NT2/D1 (cell line): ENCODE data around the gene SPEM1.

ENCODE experiments used
- DNase-seq: peaks from one replicate; pipeline ENCODE4 v3.0.0-alpha.2; 2011; ENCODE audit warnings: low read depth, low spot score
- H3K27me3 ChIP-seq: 2 replicates; pipeline ENCODE4 v1.6.0; 2011; ENCODE audit warnings: mild to moderate bottlenecking; ENCODE audit not compliant: insufficient read length, insufficient read depth
- H3K36me3 ChIP-seq: 2 replicates; pipeline ENCODE4 v1.6.1; 2011; ENCODE audit warnings: mild to moderate bottlenecking, low read length, mixed read lengths; ENCODE audit not compliant: insufficient read depth, insufficient read length
- H3K4me1 ChIP-seq: 2 replicates; pipeline ENCODE4 v1.5.1; 2011; ENCODE audit not compliant: insufficient read depth, insufficient read length
- H3K4me3 ChIP-seq: 2 replicates; pipeline ENCODE4 v1.5.1; 2011; ENCODE audit warnings: low read depth; ENCODE audit not compliant: insufficient read length
- H3K9ac ChIP-seq: 2 replicates; pipeline ENCODE4 v1.6.0; 2011; ENCODE audit warnings: low read depth; ENCODE audit not compliant: insufficient read length
- H3K9me3 ChIP-seq: 2 replicates; pipeline ENCODE4 v1.5.1; 2011; ENCODE audit warnings: mild to moderate bottlenecking, low read length; ENCODE audit not compliant: insufficient read depth
- SUZ12 ChIP-seq: IDR thresholded peaks from 2 replicates; pipeline ENCODE4 v1.6.1; 2011; ENCODE audit not compliant: insufficient read length, insufficient read depth; ENCODE audit errors: extremely low read depth
- YY1 ChIP-seq: IDR thresholded peaks from 2 replicates; pipeline ENCODE4 v1.6.1; 2011; ENCODE audit not compliant: insufficient read length, insufficient read depth
- ZNF274 ChIP-seq: IDR thresholded peaks from 2 replicates; pipeline ENCODE4 v1.6.1; 2011; ENCODE audit warnings: mild to moderate bottlenecking, low read depth, low read length

The SPEM1 gene

DNA sequence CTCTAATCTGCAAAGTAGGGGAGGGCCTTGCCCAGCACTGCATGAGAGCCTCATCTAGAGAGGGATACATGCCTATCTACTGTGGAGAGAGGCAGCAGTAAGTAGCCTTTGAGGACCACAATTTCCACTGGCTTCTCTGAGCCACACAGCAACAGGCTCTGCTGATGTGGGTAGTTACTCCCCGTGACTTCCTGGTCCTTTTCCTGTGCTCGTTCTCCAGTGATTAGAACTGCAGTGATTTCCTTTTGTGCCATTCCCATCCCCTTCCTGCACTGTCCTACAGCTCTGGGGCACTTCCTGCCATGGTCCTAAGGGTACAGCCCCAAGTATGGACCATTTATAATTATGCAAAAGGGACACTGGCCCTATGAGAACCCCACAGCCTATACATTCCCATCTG lies 28.8 kb upstream of the SPEM1 start:
- no peaks in the 10 kb centered on the region for H3K27me3 ChIP-seq
- DNase-seq, result no peak
- TF ChIP-seq SUZ12, result no peak
- TF ChIP-seq YY1, result no peak
- TF ChIP-seq ZNF274, result no peak
- H3K36me3 ChIP-seq, result peaks cover 57% of the 10 kb centered on the region
- H3K9ac ChIP-seq, result no peak overlapping the region
- H3K9me3 ChIP-seq, result no peaks in the 10 kb centered on the region
- H3K4me3 ChIP-seq, result no peak overlapping the region
- H3K4me1 ChIP-seq, result peaks cover 9% of the 10 kb centered on the region

DNA sequence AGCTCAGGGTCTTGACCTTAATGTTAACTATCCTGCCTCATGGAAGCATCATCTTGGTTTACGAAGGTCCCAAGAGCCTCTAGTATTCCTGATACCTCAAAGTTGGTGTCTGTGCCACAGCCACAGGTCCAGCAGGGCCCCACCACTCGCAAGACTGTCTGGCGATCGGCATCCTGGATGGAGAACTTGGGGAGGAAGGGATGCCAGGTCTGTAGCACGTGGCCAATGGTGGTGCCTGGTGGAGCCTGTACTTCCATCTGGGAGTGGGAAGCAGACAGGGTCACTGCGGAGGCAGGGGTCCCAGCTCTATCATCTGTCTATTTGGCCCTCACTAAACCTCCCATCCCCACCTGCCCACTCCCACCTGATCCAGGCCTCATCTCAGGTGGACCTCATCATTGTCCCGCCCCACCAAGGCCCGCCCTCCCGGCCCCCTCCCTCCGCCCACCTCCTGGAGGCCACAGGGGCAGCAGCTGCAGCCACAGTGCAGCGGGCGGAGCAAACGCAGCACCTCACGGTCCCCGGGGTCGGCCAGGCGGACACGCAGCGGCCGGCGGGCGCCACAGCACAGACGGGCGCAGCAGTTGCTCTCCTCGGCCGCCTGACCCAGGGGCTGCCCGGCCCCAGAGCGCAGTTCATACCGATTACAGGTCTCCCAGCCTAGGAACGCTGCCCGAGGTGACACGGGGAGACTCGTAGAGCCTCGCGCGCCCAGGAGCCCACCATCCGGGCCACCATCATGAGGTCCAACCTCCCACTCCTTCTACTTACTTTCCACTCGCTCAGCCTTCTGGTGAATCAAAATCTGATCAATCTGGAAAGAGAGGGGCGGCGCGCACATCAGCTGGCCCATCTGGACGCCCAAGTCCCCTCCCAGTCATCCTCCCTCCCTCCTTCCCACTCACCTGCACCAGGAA lies 27.2 kb upstream of the SPEM1 start:
- H3K4me1 ChIP-seq, result peaks cover 9% of the 10 kb centered on the region
- H3K36me3 ChIP-seq, result peaks cover 47% of the 10 kb centered on the region
- H3K27me3 ChIP-seq, result no peaks in the 10 kb centered on the region
- TF ChIP-seq YY1 (no peak), SUZ12 (no peak), ZNF274 (no peak)
- peak overlapping the region; percentile 58 for H3K4me3 ChIP-seq
- no peak for DNase-seq
- H3K9me3 ChIP-seq, result no peaks in the 10 kb centered on the region
- H3K9ac ChIP-seq, result peak overlapping the region; percentile 76

DNA sequence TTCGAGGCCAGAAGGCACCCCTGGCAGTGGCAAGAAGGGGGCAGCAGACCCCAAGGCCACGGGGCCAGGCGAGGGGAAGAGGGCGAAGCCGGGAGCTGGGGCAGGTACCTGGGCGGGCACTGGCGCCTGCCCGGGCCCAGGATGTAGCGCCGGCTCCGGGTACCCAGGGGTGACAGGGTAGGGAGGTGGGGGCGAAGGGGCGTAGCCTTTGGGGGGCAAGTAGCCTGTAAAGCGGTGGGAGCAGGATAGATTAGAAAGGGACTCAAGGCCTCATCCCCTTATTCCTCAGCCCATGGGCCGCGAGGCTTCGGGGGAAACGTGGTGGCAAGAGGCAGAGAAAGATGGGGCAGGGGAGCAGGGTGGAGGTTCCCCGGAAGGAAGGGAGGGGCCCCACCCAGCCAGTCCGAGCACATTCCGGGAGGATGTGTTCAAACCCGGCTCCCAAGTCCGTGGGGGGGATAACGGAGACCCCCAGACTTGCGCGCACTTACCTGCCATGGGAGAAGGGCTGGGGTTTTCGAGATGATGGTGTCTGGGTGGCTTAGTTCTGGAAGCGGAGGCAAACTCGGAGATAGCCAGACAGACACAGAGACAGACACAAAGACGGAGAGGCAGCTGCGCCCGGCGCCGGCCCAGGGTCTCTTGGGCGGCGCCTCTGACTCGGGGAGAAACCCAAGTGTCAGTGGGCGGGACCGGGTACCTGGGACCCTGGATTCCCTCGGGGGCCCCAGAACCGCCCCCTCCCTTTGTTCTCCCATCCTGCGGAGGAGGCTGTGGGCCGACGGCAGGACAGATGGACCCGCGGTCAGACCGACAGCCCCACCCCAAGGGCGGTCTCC lies 26.3 kb upstream of the SPEM1 start:
- Histone ChIP-seq H3K4me3 (peak overlapping the region; percentile 58), H3K36me3 (peaks cover 38% of the 10 kb centered on the region), H3K9me3 (no peaks in the 10 kb centered on the region), H3K9ac (peak overlapping the region; percentile 76), H3K27me3 (no peaks in the 10 kb centered on the region), H3K4me1 (peaks cover 9% of the 10 kb centered on the region)
- TF ChIP-seq SUZ12 (no peak), ZNF274 (no peak), YY1 (no peak)
- DNase-seq, result no peak

DNA sequence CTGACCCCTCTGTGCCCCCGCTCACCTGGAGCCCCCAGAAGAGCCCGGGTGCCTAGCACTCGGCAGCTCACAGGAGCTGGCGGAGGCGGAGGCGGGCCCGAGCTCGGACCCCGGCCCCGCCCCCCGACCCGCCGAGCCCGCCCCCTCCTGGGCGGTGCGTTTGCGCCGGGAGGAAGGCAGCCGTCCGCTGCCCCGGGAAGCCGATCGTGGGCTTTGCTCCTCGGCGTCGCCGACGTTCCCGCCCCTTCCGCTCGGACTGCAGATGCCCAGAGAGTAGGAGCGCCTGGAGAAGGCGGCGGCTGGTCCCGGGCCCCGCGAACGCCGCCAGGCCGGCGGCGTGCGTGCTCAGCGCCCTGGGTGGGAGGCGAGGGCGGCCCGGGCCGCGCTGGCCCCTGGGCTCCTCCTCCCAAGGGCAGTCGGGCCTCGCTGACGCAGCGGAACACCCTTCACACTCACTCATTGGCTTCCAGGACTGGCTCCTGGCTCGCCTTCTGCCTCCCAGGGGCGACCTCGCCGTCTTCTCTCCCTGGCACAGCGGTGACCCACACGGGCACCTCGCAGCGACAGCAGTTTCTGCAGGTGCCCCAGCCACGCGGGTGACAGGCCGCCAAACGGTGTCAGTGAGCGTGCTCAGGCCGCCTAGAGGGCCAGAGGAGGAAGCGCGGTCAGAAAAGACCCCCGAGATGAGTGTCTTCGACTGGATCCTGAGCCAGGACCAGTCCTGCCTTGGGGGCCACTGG lies 25.5 kb upstream of the SPEM1 start, which contains the start of gene PLSCR3:
Gene PLSCR3, minus strand, starts transcription at position 74 of the 740 bp plus-strand sequence. CDS start 415 bp downstream, outside the sequence.
- TF ChIP-seq SUZ12 (no peak), ZNF274 (no peak), YY1 (no peak)
- H3K27me3 ChIP-seq, result no peaks in the 10 kb centered on the region
- peaks cover 9% of the 10 kb centered on the region for H3K4me1 ChIP-seq
- H3K36me3 ChIP-seq, result peaks cover 30% of the 10 kb centered on the region
- peak within 1 kb of the TSS; percentile 58 for H3K4me3 ChIP-seq
- peak; percentile 67 for DNase-seq
- H3K9me3 ChIP-seq, result no peaks in the 10 kb centered on the region
- peak within 1 kb of the TSS; percentile 76 for H3K9ac ChIP-seq

DNA sequence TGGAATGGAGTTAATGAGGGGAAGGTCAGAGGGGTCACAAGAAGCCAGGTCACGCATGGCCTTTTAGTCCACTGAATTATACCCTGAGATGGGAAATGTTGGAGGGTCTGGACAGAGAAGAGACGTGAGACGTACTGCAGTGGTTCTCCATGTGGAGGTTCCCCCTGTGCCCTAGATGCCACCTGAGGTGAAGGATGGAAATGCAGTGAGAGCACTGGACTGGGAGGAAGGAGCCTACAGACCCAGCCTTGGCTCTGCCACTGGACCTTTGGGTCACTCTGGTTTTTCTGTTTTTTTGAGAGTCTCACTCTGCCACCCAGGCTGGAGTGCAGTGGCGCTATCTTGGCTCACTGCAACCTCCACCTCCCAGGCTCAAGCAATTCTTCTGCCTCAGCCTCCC lies 24.0 kb upstream of the SPEM1 start:
- peaks cover 1% of the 10 kb centered on the region for H3K4me1 ChIP-seq

DNA sequence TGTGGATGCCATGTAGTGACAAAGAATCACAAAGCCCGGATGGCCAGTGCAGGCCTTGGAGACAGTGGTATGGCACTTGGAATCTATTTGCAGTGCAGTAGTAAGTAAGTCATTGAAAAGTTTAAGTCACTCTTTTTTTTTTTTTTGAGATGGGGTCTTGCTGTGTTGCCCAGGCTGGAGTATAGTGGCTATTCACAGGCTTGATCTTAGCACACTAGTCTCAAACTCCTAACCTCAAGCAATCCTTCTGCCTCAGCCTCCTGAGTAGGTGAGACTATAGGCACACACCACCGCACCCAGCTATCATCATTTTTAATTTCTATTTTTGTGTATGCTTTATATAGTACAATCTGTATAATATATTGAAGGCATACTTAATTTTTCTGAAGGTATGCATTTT lies 21.5 kb upstream of the SPEM1 start:
- H3K4me1 ChIP-seq, result no peaks in the 10 kb centered on the region
- no peak for TF ChIP-seq YY1
- no peak for TF ChIP-seq SUZ12
- TF ChIP-seq ZNF274, result no peak
- no peak overlapping the region for H3K4me3 ChIP-seq
- H3K27me3 ChIP-seq, result no peaks in the 10 kb centered on the region
- H3K9me3 ChIP-seq, result no peaks in the 10 kb centered on the region
- DNase-seq, result no peak
- no peak overlapping the region for H3K9ac ChIP-seq
- H3K36me3 ChIP-seq, result peaks cover 7% of the 10 kb centered on the region

More for the DNA sequence above, 24.0 kb upstream of the SPEM1 start:
- Histone ChIP-seq H3K27me3 (no peaks in the 10 kb centered on the region), H3K36me3 (peaks cover 15% of the 10 kb centered on the region), H3K4me3 (no peak overlapping the region), H3K9ac (no peak overlapping the region), H3K9me3 (no peaks in the 10 kb centered on the region)
- TF ChIP-seq YY1 (no peak), ZNF274 (no peak)
- DNase-seq, result no peak
